A673 (cell line): Measurements from ENCODE around the gene PSMB3. TPM values are rescaled to one million over a fixed set of nuclear protein-coding genes. Genes with fewer than 3 reads are reported as not detected.
A peak's percentile ranks its signal among the peaks of the same experiment; 100 is the strongest.

Experiments used
- BruUV-seq: library from RNA; stranded (reverse); fragments of 400-500 nt; replicated peaks from 2 replicates; lab custom pipeline; 2021; lab: Mats Ljungman, UMichigan
- CTCF ChIA-PET: fragments of 300-600 bp; sonication (Branson Sonifier 250); formaldehyde crosslinking; loops from one replicate; lab custom pipeline; 2022; ENCODE audit warnings: antibody characterized with exemption; lab: Charles Lee
- POLR2A ChIA-PET: fragments of 300-600 bp; sonication (Branson Sonifier 250); formaldehyde crosslinking; loops from one replicate; lab custom pipeline; 2022; ENCODE audit warnings: antibody characterized with exemption; ENCODE audit not compliant: low non-redundant PET; lab: Charles Lee
- DNase-seq: peaks from one replicate; pipeline ENCODE4 v3.0.0-alpha.2; 2015; ENCODE audit warnings: low spot score
- H3K27ac ChIP-seq: fragments of 200-600 bp; sonication (generic); 2 replicates; pipeline ENCODE4 v1.5.1; 2016; ENCODE audit warnings: mixed run types, low read depth, mild to moderate bottlenecking, mixed read lengths, antibody characterized with exemption, low read length; ENCODE audit not compliant: poor library complexity, severe bottlenecking
- H3K27me3 ChIP-seq: fragments of 200-600 bp; sonication (generic); replicated peaks from 2 replicates; pipeline ENCODE4 v1.6.1; 2017; ENCODE audit warnings: mixed run types, low read depth, mild to moderate bottlenecking, mixed read lengths, antibody characterized with exemption, low read length; ENCODE audit not compliant: insufficient read depth, poor library complexity
- H3K36me3 ChIP-seq: fragments of 200-600 bp; sonication (generic); 2 replicates; pipeline ENCODE4 v1.6.1; 2016; ENCODE audit warnings: mixed run types, mild to moderate bottlenecking, mixed read lengths, antibody characterized with exemption, low read length; ENCODE audit not compliant: insufficient read depth, poor library complexity, severe bottlenecking
- H3K4me1 ChIP-seq: fragments of 200-600 bp; sonication (generic); 2 replicates; pipeline ENCODE4 v1.6.1; 2017; ENCODE audit warnings: mixed run types, mild to moderate bottlenecking, mixed read lengths, antibody characterized with exemption, low read length; ENCODE audit not compliant: insufficient read depth, poor library complexity, severe bottlenecking
- H3K4me3 ChIP-seq: fragments of 200-600 bp; sonication (generic); 2 replicates; pipeline ENCODE4 v1.5.1; 2016; ENCODE audit warnings: low read depth, mixed run types, mild to moderate bottlenecking, mixed read lengths, low read length; ENCODE audit not compliant: poor library complexity, severe bottlenecking
- H3K9me3 ChIP-seq: fragments of 200-600 bp; sonication (generic); 2 replicates; pipeline ENCODE4 v1.6.1; 2016; ENCODE audit warnings: mixed run types, low read depth, mild to moderate bottlenecking, mixed read lengths, antibody characterized with exemption, low read length; ENCODE audit not compliant: poor library complexity, severe bottlenecking
- EZH2 ChIP-seq: fragments of 200-600 bp; sonication (generic); IDR thresholded peaks from 2 replicates; pipeline ENCODE4 v1.6.1; 2017; ENCODE audit warnings: borderline replicate concordance, low read depth, mild to moderate bottlenecking, mixed read lengths, antibody characterized with exemption, low read length; ENCODE audit not compliant: poor library complexity, severe bottlenecking
- intact Hi-C: fragments of 100-400 bp; cut with micrococcal nuclease; formaldehyde crosslinking; loops from one replicate; pipeline ENCODE4 v1.10.0; 2022; ENCODE audit not compliant: unreplicated experiment
- total RNA-seq: library from RNA; stranded (reverse); gene quantifications from 2 replicates; pipeline ENCODE4 v1.2.3, GENCODE V29; 2021
- TF ChIP-seq, protein P1 (sequence below): fragments of 300-800, 200-600 bp; sonication (generic); conservative IDR thresholded peaks from 2 replicates; pipeline ENCODE4 v1.5.1; 2017; ENCODE audit warnings: low read depth, mild to moderate bottlenecking, antibody characterized with exemption, low read length, moderate library complexity, mixed read lengths

Gene PSMB3
- total RNA-seq, 1 experiment from 2014 or later: 217 TPM

DNA sequence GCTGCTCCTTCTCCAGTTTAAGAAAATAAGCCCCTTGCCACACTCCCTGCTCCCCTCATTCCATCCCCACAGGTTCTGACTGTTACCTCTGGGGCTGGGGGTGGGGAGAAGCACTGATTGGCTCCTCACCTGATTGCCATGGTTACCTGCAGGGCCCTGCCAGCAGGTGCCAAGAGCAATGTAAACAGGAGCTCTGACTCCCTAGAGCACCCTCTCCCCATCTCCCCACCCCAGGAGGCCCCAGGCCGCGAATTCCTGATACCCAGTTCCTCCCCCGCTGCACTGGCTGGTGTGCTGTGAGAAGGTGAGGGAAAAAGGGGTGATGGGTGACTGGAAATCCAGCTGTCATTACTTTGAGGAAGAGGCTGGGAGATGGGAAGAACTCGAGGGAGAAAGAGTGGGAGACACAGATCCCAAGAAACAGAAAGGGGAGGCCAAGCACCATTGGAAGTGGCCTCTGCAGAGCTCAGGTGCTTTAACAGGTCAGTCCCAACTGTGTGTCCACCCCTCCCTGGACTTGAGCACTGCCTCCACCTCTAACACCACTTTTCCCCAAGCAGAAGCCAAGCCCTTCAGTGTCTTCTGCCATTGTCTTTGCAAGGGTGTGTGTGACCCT lies 8.9 kb upstream of the PSMB3 start:
- no TSS peak for BruUV-seq
- DNase-seq: no peak
- intact Hi-C loops: no loop called here
- H3K4me3 ChIP-seq: no peak overlapping the region
- H3K27me3 ChIP-seq: no peaks in the 10 kb centered on the region
- no peaks in the 10 kb centered on the region for H3K9me3 ChIP-seq
- H3K4me1 ChIP-seq: peaks cover 20% of the 10 kb centered on the region
- no peak overlapping the region for H3K27ac ChIP-seq
- POLR2A ChIA-PET: no interaction called here
- TF ChIP-seq EZH2: no peak
- TF ChIP-seq, protein P1, sequence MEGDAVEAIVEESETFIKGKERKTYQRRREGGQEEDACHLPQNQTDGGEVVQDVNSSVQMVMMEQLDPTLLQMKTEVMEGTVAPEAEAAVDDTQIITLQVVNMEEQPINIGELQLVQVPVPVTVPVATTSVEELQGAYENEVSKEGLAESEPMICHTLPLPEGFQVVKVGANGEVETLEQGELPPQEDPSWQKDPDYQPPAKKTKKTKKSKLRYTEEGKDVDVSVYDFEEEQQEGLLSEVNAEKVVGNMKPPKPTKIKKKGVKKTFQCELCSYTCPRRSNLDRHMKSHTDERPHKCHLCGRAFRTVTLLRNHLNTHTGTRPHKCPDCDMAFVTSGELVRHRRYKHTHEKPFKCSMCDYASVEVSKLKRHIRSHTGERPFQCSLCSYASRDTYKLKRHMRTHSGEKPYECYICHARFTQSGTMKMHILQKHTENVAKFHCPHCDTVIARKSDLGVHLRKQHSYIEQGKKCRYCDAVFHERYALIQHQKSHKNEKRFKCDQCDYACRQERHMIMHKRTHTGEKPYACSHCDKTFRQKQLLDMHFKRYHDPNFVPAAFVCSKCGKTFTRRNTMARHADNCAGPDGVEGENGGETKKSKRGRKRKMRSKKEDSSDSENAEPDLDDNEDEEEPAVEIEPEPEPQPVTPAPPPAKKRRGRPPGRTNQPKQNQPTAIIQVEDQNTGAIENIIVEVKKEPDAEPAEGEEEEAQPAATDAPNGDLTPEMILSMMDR: no peak
- CTCF ChIA-PET: no interaction called here
- no peaks in the 10 kb centered on the region for H3K36me3 ChIP-seq

- DNase-seq: peak; percentile 61
- ChIA-PET POLR2A (interaction anchor here (0.6 kb wide), 1 partner anchor 31 kb away, joined by 3 read pairs; no protein-coding TSS in a partner anchor), CTCF (no interaction called here)
- no peaks in the 10 kb centered on the region for H3K27me3 ChIP-seq
- H3K27ac ChIP-seq: no peak overlapping the region
- no TSS peak for BruUV-seq
- intact Hi-C loops: no loop called here
- H3K4me3 ChIP-seq: peak overlapping the region; percentile 86
- peaks cover 25% of the 10 kb centered on the region for H3K4me1 ChIP-seq
- TF ChIP-seq, protein P1: no peak
- no peak for TF ChIP-seq EZH2
- H3K9me3 ChIP-seq: no peaks in the 10 kb centered on the region
- H3K36me3 ChIP-seq: no peaks in the 10 kb centered on the region
Measured at GRCh38 chr17:38745545-38745944, 7.0 kb upstream of the PSMB3 start.

DNA sequence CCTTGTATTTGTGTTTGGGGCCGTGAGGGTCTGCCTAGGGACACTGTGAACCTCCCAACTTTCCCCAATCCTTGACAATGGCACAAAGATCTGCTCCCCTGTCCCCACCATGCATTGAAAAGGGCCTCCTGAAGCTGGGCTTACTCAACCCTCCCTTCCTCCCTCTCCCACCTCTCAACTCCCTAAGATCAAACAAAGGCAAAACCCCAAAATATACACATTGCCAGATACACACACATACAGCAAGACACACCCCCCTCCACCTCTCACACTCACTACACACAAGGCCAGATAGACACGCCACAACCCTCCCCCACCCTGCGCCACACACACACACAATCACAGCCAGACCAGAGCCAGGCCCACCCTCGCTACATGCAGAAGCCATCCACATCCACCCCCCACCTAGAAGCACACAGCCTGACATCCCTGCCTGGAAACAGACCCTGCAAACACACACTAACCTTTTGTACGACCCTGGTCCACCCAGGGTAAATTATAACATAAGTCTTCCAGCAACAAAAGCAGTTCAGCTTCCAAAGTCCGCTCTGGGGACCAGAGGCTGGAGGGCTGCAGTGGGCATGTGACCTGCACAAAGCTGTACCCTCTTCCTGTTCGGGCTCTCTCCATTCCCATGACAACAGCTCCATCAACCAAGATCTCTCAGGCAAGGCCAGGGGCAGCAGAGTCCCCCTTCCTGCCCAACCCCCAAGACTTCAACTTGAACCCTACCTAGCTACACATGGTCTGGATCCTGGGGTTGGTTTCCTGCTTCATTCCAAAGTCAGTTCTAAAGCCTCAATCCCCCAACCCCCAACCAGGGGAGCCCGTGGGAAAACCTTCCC lies 6.3 kb upstream of the PSMB3 start:
- Histone ChIP-seq H3K4me3 (peak overlapping the region; percentile 86), H3K27ac (peak overlapping the region; percentile 81), H3K4me1 (peaks cover 31% of the 10 kb centered on the region), H3K36me3 (no peaks in the 10 kb centered on the region), H3K27me3 (no peaks in the 10 kb centered on the region), H3K9me3 (no peaks in the 10 kb centered on the region)
- no peak for DNase-seq
- TSS peak; percentile 68 for BruUV-seq
- POLR2A ChIA-PET: no interaction called here
- intact Hi-C loops: no loop called here
- TF ChIP-seq, protein P1: no peak
- TF ChIP-seq EZH2: no peak
- CTCF ChIA-PET: interaction anchor here (1.2 kb wide), 1 partner anchor 11 kb away, joined by 3 read pairs; no protein-coding TSS in a partner anchor
